ENCODE results near the gene GPR15LG. TPM values are rescaled to one million over a fixed set of nuclear protein-coding genes. Genes with fewer than 3 reads are reported as not detected.

Gene GPR15LG
- total and polyA plus RNA-seq, 2 experiments from 2014 or later, result not detected

- Histone ChIP-seq H3K9me3 (ENCODE audit: low read depth) (no peaks in the 10 kb centered on the region), H3K4me3 (no peak overlapping the region), H3K27ac (no peak overlapping the region), H3K4me1 (ENCODE audit: low read depth) (no peaks in the 10 kb centered on the region), H3K36me3 (no peaks in the 10 kb centered on the region), H3K27me3 (peaks cover 65% of the 10 kb centered on the region)
- DNase-seq (ENCODE audit: low read depth in 1 of 2, low spot score in 1 of 2), result no peak
- no peak for TF ChIP-seq CTCF (IDR thresholded peaks at IDR 0.05; ENCODE audit: low read depth, low read length)
Observed at GRCh38 chr10:84197643-84198042, 24.0 kb downstream of the GPR15LG start.

GRCh38 chr10:84198206-84198915, 24.8 kb downstream of the GPR15LG start:
- no peak for TF ChIP-seq CTCF (IDR thresholded peaks at IDR 0.05; ENCODE audit: low read depth, low read length)
- Histone ChIP-seq H3K4me1 (ENCODE audit: low read depth) (no peaks in the 10 kb centered on the region), H3K27ac (no peak overlapping the region), H3K36me3 (no peaks in the 10 kb centered on the region), H3K4me3 (no peak overlapping the region), H3K9me3 (ENCODE audit: low read depth) (no peaks in the 10 kb centered on the region), H3K27me3 (peaks cover 58% of the 10 kb centered on the region)
- no peak for DNase-seq (ENCODE audit: low read depth in 1 of 2, low spot score in 1 of 2)

- no peaks in the 10 kb centered on the region for H3K9me3 ChIP-seq (ENCODE audit: low read depth)
- H3K27ac ChIP-seq, result no peak overlapping the region
- DNase-seq (ENCODE audit: low read depth in 1 of 2, low spot score in 1 of 2), result no peak
- no peaks in the 10 kb centered on the region for H3K4me1 ChIP-seq (ENCODE audit: low read depth)
- no peak for TF ChIP-seq CTCF (IDR thresholded peaks at IDR 0.05; ENCODE audit: low read depth, low read length)
- H3K4me3 ChIP-seq, result no peak overlapping the region
- no peaks in the 10 kb centered on the region for H3K36me3 ChIP-seq
- H3K27me3 ChIP-seq, result peaks cover 34% of the 10 kb centered on the region
Observed at GRCh38 chr10:84200537-84201243, 27.1 kb downstream of the GPR15LG start.

GRCh38 chr10:84201244-84201606, 27.6 kb downstream of the GPR15LG start:
- TF ChIP-seq CTCF (IDR thresholded peaks at IDR 0.05; ENCODE audit: low read depth, low read length), result no peak
- H3K36me3 ChIP-seq, result no peaks in the 10 kb centered on the region
- peaks cover 29% of the 10 kb centered on the region for H3K27me3 ChIP-seq
- no peaks in the 10 kb centered on the region for H3K9me3 ChIP-seq (ENCODE audit: low read depth)
- DNase-seq (ENCODE audit: low read depth in 1 of 2, low spot score in 1 of 2), result no peak
- no peak overlapping the region for H3K27ac ChIP-seq
- no peak overlapping the region for H3K4me3 ChIP-seq
- no peaks in the 10 kb centered on the region for H3K4me1 ChIP-seq (ENCODE audit: low read depth)

- Histone ChIP-seq H3K9me3 (ENCODE audit: low read depth) (no peaks in the 10 kb centered on the region), H3K27me3 (peaks cover 24% of the 10 kb centered on the region), H3K4me1 (ENCODE audit: low read depth) (no peaks in the 10 kb centered on the region), H3K36me3 (no peaks in the 10 kb centered on the region), H3K4me3 (no peak overlapping the region), H3K27ac (no peak overlapping the region)
- DNase-seq (ENCODE audit: low read depth in 1 of 2, low spot score in 1 of 2), result no peak
- TF ChIP-seq CTCF (IDR thresholded peaks at IDR 0.05; ENCODE audit: low read depth, low read length), result no peak
Observed at GRCh38 chr10:84201682-84202081, 28.1 kb downstream of the GPR15LG start.
